UCSD-AML1 (cell line): ENCODE results near the gene SNRK.

Experiments used
- DNase-seq: peaks from one replicate; lab custom pipeline; 2025; ENCODE audit not compliant: unreplicated experiment; lab: John Stamatoyannopoulos, UW

Gene SNRK

GRCh38 chr3:43370293-43370980 is 84.1 kb downstream of the SNRK start:
- no peak for DNase-seq

DNA sequence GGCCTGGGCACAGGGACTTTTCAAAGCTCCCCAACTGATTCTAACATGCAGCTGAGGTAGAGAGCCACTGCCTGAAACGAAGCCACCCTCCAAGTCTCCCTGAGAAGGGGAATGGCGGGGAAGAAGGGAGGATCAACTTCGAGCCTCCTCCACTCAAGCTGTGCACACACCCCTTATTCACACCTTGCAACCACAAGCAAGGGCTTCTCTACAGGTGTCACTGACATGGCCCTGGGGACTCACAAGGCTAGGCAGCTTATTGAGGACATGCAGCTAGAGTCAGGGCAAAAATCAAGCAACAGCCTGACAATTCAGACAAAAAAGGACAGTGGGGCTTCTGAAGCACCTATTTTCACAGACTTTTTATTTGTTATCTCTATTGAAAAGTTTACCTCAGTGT is 85.2 kb downstream of the SNRK start:
- no peak for DNase-seq

GRCh38 chr3:43372007-43372740 is 85.8 kb downstream of the SNRK start:
- DNase-seq, result no peak

GRCh38 chr3:43372809-43373559 is 86.6 kb downstream of the SNRK start:
- no peak for DNase-seq

DNA sequence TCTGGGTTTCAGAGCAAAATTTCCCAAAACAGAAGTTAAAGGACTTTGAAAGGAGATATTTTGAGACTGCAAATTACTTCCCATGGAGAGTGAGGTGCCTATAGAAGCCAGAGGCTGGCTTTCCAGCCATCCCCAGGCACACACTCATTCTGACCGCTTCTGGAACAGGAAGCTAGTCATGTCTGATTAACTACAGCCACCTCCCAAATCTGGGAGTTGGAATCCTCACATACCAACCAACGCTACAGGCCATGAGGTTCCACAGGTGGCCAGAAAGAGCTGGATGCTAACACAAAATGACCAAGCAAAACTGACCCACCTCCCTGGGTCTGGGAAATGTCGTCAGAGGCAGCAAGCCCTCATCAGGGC is 87.2 kb downstream of the SNRK start:
- DNase-seq, result no peak

GRCh38 chr3:43378066-43378935 is 92.0 kb downstream of the SNRK start:
- DNase-seq, result no peak

GRCh38 chr3:43379343-43379742 is 93.0 kb downstream of the SNRK start:
- no peak for DNase-seq

DNA sequence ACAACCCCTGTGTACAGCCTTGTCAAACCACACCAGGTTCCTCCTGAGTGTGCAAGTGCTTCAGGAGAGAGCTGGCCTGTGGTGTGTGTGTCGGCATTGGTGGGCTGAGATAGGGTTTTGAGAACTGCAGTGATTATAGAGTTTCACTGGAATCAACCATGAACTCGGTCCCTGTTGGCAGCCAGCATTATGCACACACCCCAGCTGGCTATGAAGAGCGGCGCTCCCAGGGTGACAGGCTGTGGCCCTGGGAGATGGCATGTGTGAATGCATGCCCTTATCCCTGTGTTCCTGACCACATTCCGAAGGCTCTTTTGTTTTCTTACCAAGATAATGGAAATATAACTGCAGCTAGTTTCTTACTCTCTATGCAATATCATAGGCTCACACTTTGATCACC is 101.8 kb downstream of the SNRK start:
- no peak for DNase-seq

GRCh38 chr3:43388915-43389314 is 102.6 kb downstream of the SNRK start:
- DNase-seq, result no peak

GRCh38 chr3:43389388-43390254 is 103.3 kb downstream of the SNRK start:
- DNase-seq, result peak; percentile 79

GRCh38 chr3:43390255-43390588 is 103.9 kb downstream of the SNRK start:
- DNase-seq, result no peak

GRCh38 chr3:43391621-43392020 is 105.3 kb downstream of the SNRK start:
- no peak for DNase-seq

DNA sequence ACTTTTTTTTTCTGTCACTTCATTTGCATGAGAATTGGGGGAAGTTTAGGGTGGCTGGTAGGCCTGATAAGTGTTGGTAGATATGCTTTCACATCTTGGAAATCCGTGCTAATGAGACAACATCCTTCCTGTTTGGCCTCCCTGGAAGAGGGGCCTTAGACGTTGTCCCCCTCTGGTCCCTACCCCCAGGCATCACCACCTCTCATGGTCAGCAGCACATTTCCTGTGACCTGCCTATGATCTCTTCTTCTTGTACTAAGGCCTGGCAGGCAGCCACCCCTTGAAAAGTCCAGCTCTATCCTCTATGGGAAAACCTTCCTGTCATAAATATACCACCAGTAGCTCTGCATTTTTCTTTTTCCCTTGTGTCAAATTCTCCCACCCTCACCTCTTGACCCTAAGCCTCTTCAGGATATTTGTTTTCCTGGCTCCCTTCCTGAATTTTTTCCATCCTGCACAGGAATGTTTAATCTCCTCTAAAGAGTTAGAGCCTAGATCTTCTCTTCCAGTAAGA is 107.8 kb downstream of the SNRK start:
- peak; percentile 74 for DNase-seq

- no peak for DNase-seq
These were observed 112.7 kb downstream of the SNRK start for GRCh38 chr3:43399034-43399433.

DNA sequence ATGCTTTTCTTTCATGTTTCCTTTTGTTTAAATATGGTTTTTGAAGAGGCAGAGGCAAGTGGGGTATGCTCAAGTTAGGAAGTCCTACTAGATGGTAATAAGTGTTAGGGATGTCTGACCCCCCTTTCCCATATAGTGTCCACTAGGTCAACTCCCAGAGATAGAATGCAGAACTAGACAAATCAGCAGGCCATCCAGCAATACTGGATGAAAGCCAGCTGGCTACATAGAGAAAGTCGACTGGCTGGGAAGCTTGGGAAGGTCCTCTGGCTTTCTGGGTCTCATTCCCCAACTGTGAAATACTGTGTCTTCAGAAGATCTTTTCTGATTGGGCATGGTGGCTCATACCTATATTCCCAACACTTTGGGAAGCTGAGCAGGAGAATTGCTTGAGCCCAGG is 113.8 kb downstream of the SNRK start:
- no peak for DNase-seq
